ENCODE results near the gene STARD3. TPM values are rescaled to one million over a fixed set of nuclear protein-coding genes. Genes with fewer than 3 reads are reported as not detected.

The STARD3 gene
- total and polyA plus RNA-seq, 2 of the 13 experiments (the other 11 are each of a cell fraction or from before 2014, with no cell fraction given) = 34.6 to 100 TPM

GRCh38 chr17:39677072-39677471 is 40.1 kb downstream of the STARD3 start (continued):
- TF ChIP-seq HMGXB4 (CRISPR knock-in tag; IDR thresholded peaks at IDR 0.05; ENCODE audit: borderline replicate concordance in 1 of 2, low read depth in 1 of 2) (no peak), PLRG1 (conservative IDR thresholded peaks at IDR 0.05) (no peak), HHEX (CRISPR knock-in tag; IDR thresholded peaks at IDR 0.05) (no peak), NFYB (CRISPR knock-in tag; IDR thresholded peaks at IDR 0.05) (no peak), ZSCAN25 (CRISPR knock-in tag; IDR thresholded peaks at IDR 0.05) (no peak)

GRCh38 chr17:39677542-39678339 is 40.8 kb downstream of the STARD3 start:
- DNase-seq (ENCODE audit: low spot score) (no peak), FAIRE-seq (no peak), ATAC-seq (no peak)
- WGBS (ENCODE audit: low lambda C conversion rate) = 91% methylated on average over 13 of the region's 13 CpGs
- Histone ChIP-seq H3K9ac (ENCODE audit: insufficient read depth, low read depth, low read length) (no peak overlapping the region), H3K4me2 (ENCODE audit: low read depth, low read length) (no peak overlapping the region), H3K27me3 (ENCODE audit: control insufficient read depth in 1 of 2, insufficient read depth in 2 of 2, low read length in 2 of 2) (no peaks in the 10 kb centered on the region), H3K36me3 (replicated peaks in 1 of 2; ENCODE audit: control insufficient read depth in 1 of 2, insufficient read depth in 2 of 2, low read length in 2 of 2) (no peaks in the 10 kb centered on the region), H4K20me1 (ENCODE audit: insufficient read depth, low read length) (no peaks in the 10 kb centered on the region), H3K4me1 (ENCODE audit: insufficient read depth, low read length) (peaks cover 67% of the 10 kb centered on the region), H3K9me3 (ENCODE audit: low read length) (no peaks in the 10 kb centered on the region), H2AFZ (ENCODE audit: low read length) (no peak overlapping the region), H3K27ac (ENCODE audit: extremely low read length, insufficient read depth, low read length) (peak overlapping the region; percentile 12), H3K79me2 (ENCODE audit: insufficient read depth, low read length) (no peaks in the 10 kb centered on the region), H3K4me3 (replicated peaks in 1 of 3; ENCODE audit: insufficient read depth in 1 of 3, low read depth in 2 of 3, low read length in 3 of 3) (no peak overlapping the region)
- in situ Hi-C loops (cut with HindIII; ENCODE audit: extremely low pct_ligation_motif_present, low pct_unique_long_range_greater_than_20kb) (no loop called here), intact Hi-C loops (cut with micrococcal nuclease; ENCODE audit: unreplicated experiment) (no loop called here)
- CTCF ChIA-PET (ENCODE audit: low intra/inter-chr PET ratio, low total read pairs) = no interaction called here
- BruUV-seq (replicated peaks) = no TSS peak
- POLR2A ChIA-PET = interaction anchor here (1.9 to 9.4 kb wide), 3 partner anchors 11 to 26 kb away, joined by 7 to 96 read pairs (median 63); partner anchors contain the start of gene PGAP3
- TF ChIP-seq MTERF4 (CRISPR knock-in tag; IDR thresholded peaks at IDR 0.05) = no peak
- TF ChIP-seq NFE2 (CRISPR knock-in tag; IDR thresholded peaks at IDR 0.05) = no peak
- TF ChIP-seq ZNF737 (CRISPR knock-in tag; IDR thresholded peaks at IDR 0.05; ENCODE audit: borderline replicate concordance) = no peak
- TF ChIP-seq GPN1 (CRISPR knock-in tag; IDR thresholded peaks at IDR 0.05; ENCODE audit: borderline replicate concordance) = no peak
- no peak for TF ChIP-seq ZNF460 (CRISPR knock-in tag; IDR thresholded peaks at IDR 0.05; ENCODE audit: borderline replicate concordance)
- no peak for TF ChIP-seq KDM4B (CRISPR knock-in tag; IDR thresholded peaks at IDR 0.05)
- no peak for TF ChIP-seq ZFX (CRISPR knock-in tag; IDR thresholded peaks at IDR 0.05; ENCODE audit: low read depth)
- no peak for TF ChIP-seq ZNF580 (CRISPR knock-in tag; IDR thresholded peaks at IDR 0.05; ENCODE audit: borderline replicate concordance, low read depth)
- no peak for TF ChIP-seq ZNF468 (CRISPR knock-in tag; IDR thresholded peaks at IDR 0.05)
- TF ChIP-seq ZMYM3 (CRISPR knock-in tag; IDR thresholded peaks at IDR 0.05) = peak; percentile 63
- no peak for TF ChIP-seq NFYB (CRISPR knock-in tag; IDR thresholded peaks at IDR 0.05)
- no peak for TF ChIP-seq ZNF776 (CRISPR knock-in tag; IDR thresholded peaks at IDR 0.05)
- TF ChIP-seq ZNF331 (CRISPR knock-in tag; IDR thresholded peaks at IDR 0.05) = no peak

Measured in HepG2 (cell line).